GM18519 (cell line): Measurements from ENCODE around the gene AFAP1L2.

Experiments used
- ATAC-seq: cut with Tn5 transposase; IDR thresholded peaks from one replicate; pipeline ENCODE4 v1.9.1; 2021; ENCODE audit warnings: mild to moderate bottlenecking, moderate library complexity; ENCODE audit not compliant: unreplicated experiment, low FRiP score

AFAP1L2 gene

DNA sequence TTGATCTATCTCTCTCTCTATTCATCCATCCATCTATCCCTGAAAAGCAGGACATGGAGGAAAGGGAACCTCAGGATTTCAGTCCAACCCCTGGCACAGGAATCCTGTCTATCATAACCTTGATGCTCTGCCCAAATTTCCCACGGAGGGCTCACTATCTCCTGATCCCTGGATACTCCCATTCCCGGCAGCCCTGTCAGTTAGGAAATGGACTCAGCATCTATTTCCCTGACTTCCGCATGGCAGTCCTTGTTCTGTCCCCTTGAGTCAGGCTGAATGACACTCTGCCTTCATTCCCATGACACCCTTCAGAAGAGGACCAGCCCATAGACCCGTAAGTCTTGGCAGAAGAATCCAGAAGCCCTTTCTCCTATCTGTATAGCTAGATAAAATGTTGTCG lies 87.6 kb downstream of the AFAP1L2 start:
- no peak for ATAC-seq

DNA sequence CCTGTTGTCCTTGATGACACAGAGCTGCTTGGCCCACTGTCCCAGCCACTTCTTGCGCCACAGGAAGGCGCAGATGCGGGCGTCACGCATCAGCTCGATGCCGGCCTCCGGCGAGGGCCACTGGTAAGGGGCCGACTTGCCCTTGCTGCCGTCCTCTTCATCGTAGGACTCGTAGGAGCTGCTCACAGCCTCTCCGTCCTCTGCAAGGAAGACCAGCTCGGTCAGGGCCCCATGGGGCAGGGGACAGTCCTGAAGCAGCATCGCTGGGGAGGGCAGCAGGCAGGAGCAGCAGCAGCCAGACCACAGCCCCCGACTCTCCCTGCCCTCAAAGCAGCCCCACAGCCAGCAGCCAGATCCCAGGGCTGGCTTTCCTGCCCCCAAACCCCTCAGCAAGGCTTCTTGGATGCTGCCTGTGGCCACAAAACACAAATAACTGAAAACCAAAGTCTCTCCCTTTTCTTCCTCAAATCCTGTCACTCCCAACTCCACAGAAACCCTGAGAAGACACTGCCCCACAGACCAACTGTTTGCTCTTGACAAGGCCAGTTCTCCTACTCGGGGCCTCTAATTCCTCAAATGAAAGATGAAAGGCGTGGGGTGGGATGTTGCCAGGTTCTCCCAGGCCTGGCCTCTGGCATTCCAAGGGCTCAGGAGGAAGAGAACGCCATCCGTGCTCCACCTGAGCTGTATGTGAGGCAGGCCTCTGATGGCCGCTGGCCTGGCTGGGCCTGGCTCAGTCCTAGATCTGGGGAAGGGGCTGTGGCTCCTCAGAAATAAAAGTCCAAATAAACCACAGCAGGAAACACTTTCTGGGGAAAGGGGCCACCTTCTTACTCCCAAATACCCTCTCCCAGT lies 88.5 kb downstream of the AFAP1L2 start:
- no peak for ATAC-seq

DNA sequence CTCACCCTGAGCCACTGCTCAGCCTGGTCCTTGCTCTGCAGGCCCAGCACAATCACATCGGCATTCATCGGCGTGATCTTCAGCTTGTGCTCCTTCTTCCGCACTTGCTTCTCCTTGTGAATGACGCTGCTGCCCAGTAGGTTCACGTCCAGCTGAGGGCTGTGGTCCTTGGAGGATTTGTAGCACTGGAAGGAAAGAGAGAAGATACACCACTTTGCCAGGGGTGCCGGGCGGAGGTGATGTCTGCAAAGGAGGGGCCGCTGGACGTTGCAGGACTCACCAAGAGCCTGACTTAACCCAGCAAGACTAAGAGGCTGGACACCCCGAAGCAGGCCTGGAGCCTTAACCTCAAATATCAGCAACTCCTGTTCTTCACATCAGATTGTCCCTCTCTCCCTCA lies 90.4 kb downstream of the AFAP1L2 start:
- ATAC-seq, result no peak

DNA sequence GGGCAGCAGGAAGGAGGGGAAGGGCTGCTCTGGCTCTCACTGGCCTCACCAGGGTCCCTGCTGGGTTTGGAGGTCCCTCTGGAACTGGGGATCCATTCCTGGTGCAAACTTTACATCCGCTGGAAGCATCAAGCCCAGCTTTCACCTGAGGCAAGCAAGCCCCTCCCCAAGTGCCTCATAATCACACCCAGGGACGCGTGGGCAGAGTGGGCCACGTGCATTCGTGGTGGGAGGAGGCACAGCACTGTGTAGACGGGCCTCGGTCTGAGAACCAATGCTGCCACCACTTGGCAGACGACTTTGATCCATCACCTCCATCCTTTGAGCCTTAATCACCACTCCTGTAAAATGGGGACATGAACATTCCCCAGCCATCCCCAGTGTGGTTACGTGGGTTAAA lies 91.2 kb downstream of the AFAP1L2 start:
- ATAC-seq, result no peak

DNA sequence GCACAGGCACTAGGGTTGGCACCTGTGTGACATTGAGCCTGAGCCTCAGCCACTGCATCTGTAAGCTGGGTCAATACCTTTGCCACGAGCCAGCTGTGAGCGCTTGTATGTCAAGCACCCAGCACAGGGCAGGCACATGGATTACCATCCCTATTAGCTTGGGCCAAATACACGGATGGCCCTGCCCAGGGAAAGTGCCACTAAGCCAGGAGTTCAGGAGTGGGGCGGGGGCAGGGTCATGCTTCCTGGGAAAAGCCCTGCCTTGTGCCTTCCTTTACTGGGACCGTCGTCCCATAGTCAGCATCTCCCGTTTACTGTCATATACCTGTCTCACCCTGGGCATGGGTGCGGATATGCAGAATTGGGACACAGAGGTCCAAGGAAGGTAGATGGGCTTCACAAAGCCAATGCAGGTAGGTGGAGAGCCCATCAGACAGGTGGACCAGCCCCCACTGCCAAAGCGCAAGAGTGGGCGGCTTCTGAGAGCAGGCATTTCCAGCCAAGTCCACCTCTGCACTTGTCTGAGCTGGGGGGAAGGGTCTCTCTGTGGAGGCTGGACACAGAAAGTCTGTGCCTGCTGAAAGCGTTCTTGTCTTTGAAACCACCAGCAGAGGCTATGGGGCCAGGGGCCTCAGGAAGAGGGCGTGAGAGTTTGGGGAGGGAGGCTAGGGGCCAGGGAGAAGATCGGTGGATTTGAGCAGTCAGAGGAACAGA lies 92.6 kb downstream of the AFAP1L2 start:
- no peak for ATAC-seq

DNA sequence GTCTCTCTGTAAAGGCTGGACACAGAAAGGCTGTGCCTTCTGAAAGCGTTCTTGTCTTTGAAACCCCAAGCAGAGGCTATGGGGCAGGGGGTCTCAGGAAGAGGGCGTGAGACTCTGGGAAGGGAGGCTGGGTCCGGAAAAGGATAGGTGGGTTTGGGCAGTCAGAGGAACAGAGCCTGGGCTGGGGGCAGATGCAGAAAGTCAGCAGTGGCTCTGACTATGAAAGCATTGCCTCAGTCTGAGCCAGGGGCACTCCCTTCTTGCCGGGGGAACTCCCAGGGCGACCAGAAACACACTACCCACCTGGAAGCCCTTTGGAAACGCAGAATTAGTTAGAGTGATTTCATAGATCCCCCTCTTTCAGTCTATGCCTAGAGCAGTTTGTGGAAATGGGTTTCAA lies 93.3 kb downstream of the AFAP1L2 start:
- ATAC-seq, result no peak

DNA sequence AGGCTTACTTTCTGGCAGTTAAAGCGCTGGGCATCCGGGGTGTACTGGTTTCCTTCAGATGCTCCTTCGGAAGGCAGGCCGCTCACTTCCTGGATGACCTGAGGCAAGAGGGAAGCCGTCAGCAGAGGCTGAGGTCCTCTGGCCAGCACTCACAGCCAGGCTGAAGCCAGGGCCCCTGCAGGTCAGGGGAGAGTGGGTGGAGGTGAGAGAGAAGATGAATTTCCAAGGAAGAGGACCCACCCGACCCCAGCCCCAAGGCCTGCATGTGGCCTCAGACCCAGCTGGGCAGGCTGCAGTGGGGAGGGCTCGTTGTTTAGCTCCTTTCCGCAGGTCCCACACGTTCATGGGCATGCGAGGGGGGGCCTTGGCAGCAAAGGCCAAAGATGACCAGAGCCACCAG lies 94.0 kb downstream of the AFAP1L2 start:
- ATAC-seq, result no peak

DNA sequence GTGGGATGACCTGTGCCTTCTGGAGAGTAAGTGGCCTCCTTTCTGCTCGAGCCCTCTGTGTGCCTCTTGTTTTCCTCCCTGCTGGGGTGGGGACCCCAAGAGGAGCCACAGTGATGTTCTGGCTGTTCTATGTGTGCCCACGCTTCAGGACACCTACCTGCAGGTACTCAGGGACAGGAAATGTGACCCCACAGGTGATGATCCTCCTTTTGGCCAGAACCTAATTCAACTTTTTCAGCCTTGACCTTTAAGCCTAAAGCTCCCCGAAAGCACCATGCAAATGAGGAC lies 95.0 kb downstream of the AFAP1L2 start:
- no peak for ATAC-seq

DNA sequence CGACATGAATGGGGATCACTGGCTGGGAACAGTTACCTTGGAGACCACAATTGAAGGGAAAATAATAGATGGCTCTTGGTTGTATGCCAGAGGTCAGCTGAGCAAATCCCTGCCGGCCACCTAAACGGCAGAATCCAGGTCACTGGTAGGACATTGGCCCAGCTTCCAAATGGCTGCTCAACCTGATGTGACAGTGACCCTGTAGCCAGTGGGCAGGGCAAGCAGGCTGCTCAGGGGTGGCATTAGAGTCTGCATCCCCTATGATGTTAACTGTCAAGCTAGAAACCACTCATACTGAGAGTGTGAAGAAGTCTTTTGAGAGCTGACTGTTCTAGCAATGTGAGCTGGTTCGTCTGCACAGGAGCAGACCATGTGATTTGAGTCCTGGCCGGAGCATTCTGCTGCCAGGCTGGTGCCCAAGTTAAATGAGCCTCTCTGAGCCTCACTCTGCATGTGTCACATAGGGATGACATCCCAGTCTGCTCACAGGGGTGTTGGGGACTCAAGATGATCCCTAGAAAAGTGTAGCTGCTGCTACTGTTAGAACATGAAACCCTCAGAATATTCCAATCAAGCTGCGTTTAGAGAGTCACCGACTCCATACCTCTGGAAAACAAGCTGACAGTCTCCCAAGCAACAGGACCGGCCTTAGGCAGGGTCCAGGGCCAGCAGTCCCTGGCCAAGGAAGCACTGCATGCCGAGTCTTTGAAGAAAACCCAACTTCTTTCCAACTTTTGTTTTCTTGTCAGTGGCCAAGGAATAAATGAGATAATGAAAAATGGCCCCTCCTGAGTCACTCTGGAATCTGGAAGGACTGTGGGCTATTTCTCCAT lies 95.6 kb downstream of the AFAP1L2 start:
- no peak for ATAC-seq

DNA sequence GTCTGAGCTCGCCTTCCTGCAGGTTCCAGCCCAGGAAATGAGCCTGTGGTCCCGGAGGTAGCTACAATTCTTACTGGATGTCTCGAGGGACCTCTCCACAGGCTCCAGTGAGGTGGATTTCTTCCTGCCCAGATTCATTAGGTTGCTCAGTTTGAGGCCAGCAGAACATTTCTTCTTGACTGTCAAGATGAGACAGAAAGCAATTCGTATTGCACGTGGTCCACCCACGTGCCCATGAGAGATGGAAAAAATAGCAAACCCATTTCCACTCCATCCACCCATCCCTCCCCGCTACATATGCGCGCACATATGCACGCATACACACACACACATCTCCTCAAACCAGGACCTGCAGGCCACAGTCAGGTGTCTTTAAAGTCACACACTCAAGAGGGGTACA lies 96.6 kb downstream of the AFAP1L2 start:
- no peak for ATAC-seq

DNA sequence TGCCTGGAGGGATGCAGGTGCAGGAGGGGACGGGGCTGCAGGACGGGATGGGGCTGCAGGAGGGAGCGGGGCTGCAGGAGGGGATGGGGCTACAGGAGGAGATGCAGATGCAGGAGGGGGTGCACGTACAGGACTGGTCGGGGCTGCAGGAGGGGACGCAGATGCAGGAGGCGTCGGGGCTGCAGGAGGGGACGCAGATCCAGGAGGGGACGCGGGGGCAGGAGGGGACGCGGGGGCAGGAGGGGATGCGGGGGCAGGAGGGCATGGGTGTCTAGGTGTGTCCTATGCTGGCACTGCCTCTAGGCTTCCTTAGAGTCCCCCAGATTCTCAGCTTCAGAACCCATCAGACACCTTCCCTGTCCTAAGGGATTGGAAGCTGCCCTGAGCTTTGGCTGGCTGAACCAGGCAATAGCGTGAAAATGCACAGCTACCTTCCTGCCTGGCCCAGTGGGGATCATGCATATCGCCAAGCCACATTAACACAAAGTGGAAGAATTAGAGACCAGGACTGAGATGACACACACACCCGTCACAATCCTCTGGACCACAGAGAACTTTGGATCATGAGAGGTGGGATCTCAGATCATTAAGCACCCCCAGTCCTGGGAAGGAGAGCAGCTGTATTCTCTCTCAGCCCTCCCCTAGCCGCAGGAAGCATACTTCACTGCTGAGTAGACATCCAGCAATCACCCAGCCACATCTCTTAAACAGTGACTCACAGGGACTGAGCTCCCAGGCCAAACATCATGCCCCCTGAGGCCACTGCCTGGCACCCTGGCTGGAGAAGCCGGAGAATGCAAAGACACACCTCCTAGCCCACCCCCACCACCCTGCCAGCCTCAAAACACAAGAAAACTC lies 98.0 kb downstream of the AFAP1L2 start:
- ATAC-seq, result no peak

DNA sequence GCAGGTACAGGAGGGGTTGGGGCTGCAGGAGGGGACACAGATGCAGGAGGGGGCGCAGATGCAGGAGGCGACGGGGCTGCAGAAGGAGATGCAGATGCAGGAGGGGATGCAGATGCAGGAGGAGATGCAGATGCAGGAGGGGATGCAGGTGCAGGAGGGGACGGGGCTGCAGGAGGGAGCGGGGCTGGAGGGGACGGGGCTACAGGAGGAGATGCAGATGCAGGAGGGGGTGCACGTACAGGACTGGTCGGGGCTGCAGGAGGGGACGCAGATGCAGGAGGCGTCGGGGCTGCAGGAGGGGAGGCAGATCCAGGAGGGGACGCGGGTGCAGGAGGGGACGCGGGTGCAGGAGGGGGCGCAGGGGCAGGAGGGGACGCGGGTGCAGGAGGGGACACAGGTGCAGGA lies 98.8 kb downstream of the AFAP1L2 start:
- no peak for ATAC-seq

DNA sequence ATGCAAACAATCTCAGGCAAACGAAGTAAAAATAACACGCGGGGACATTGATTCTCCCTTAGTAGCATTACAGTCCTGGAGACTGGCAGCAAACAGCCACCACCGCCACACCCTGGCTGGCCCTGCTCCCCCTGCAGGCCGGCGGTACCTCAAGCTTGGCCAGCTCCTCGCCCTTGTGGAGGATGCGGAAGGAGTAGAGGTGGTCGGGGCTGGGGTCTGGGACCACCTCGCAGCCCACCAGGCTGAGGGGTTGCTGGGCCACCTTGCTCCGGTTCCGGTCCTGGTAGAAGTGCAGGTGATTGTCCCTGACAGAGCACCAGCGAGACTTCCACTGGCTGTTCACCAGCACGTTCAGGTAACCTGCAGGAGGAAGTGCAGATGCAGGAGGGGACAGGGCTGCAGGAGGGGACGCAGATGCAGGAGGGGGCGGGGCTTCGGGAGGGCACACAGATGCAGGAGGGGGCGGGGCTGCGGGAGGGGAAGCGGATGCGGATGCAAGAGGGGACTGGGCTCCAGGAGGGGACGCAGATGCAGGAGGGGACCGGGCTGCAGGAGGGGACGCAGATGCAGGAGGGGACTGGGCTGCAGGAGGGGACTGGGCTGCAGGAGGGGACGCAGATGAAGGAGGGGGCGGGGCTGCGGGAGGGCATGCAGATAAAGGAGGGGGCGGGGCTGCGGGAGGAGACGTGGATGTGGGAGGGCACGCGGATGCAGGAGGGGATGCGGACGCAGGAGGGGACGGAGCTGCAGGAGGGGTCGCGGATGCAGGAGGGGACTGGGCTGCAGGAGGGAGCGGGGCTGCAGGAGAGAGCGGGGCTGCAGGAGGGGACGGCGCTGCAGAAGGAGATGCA lies 99.5 kb downstream of the AFAP1L2 start:
- ATAC-seq, result peak; percentile 38

DNA sequence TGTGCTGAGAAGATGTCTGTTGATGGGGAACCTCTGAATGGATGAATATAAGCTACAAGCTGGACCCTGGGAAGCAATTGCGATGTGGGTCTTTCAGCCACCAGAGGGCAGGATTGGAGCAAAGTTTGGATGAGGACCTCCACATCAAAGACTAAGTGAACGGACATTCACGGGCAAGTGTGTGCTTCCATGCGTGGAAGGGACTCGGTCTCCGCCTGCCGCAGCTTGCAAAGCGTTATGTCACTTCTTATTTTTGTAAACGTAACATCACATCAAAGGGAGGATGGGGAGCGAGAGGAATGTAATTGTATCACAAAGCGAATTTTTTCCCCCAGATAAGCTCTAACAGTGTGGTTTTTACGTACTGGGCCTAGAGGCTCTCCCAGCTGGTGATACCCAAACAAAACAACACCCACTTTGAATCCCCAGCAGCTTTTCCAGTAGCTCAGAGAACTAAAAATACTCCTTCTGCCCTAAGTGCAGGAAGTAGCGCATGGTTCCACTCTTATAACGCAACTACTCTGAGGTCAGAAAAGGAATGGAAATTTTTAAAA lies 100.2 kb downstream of the AFAP1L2 start:
- ATAC-seq, result peak; percentile 84

DNA sequence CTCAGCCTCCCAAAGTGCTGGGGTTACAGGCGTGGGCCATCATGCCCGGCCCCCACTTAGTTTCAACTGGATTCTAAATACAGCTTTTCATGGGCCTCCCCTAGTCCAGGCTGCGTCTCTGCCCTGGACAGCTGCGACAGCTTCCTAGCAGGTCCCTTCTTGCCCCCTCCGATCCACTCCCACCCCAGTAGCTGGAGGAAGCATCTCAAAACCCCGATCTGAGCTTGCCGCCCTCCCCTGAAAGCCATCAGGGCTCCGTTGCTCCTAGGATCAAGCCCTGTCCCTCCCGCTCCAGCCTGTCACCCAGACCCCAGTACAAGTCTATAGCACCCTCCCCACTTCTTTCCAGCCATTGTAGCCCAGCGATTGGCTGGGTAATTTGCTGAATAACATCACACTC lies 100.7 kb downstream of the AFAP1L2 start:
- no peak for ATAC-seq

DNA sequence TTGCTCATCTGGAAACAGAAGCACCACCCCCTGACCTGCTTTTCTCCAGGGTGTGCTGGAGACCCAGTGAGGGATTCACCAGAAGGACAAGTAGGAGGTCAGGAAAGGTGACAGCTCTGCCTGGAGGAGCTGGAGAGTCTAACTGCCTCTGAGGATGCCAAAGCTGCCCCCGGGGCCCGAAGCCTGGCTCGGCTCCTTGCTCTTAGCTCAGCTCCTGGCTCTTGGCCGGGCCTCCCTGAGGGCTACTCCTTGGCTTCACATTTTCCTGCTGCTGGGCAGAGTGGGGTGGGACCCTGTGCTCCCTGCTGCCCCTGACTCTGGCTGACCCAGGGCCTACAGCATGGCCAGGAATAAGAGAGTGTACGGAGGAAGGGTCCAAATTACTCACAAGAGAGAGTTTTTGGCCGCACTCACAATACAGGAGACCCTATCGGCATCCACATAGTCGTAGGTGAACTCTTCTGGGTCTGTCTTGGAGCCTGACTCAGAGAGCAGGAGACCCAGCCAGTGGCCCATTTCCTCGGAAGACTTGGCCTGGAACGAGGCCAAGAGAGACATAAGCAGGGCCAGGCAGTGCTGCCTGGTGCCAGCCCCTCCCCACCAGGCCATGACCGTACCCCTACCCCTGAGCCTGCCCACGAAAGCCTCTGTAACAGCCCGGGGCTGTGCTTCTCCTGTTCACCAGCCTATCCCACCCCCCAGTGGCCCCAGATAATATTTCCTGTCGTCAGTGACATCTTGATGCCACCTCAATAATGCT lies 102.2 kb downstream of the AFAP1L2 start:
- ATAC-seq, result no peak

DNA sequence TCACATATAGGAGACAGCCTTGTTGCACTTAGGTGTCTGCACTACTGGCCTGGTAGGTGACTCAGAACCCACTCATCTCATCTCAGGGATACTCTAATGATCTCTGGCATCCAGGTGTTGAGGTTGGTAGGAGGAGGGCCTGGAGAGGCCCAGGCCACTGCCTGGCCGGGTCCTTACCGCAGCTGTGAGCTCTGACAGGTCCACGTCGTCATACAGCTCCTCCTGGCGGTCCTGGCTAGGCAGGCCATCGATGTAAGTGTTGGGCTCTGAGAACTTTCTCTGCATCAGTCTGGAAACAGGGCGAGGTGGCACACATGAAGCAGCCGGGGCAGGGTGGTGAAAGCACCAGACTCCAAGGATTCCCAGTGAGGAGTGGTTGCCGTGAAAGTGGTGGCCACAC lies 103.1 kb downstream of the AFAP1L2 start:
- no peak for ATAC-seq

DNA sequence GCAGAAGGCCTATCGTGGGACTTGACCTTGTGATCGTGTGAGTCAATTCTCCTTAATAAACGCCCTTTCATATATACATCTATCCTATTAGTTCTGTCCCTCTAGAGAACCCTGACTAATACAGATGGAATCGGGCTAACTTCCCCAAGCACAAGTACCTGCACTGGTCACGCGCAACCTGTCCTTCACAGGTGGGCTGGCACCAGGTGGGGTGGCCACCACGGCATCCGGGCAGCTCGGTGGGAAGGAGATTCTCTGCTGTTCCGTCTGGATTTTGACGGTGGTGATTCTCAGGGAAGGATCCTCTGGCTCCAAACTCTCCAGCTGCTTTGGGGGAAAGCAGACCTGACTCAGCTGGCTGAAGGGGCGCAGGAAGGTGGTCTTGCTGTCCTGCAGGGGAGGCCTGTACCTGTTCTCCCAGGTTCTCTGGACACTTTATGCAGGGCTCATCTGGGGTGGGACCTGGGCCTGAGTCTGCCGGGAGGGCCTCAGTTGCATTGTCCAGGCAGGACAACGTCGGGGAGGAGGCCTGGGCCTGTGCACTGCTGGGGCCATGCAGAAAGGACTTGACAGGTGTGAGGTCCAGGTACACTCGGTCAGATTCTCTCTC lies 104.2 kb downstream of the AFAP1L2 start:
- no peak for ATAC-seq
